ENCODE results near the gene LRIG2. TPM values are rescaled to one million over a fixed set of nuclear protein-coding genes. Genes with fewer than 3 reads are reported as not detected.

LRIG2 gene
- total RNA-seq, 2 donors from 2014 or later, result 21.2 to 23.0 TPM

DNA sequence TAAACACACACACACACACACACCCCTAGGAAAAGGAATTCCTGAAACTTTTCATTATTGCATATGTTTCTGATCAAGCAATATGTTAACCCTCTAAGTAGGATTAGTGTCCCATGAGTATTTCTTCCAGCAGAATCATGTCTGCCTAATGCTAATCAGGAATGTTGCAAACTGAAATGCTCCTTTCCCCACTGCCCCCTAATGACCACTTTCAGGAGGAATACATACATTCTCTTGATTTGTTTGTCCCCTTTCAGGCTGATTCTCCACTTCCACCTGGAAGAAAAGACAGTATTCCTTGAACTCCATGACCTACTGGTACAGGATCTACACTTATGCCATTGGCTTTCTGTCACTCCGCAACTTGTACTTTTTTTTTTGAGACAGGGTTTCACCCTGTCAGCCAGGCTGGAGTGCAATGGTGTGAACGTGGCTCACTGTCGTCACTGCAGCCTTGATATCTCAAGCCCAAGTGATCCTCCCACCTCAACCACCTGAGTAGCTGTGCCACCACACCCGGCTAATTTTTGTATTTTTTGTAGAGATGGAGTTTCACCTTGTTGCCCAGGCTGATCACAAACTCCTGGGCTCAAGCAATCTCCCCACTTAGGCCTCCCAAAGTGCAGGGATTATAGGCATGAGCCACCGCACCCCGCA is 56.7 kb downstream of the LRIG2 start:
- no peaks in the 10 kb centered on the region for H3K4me1 ChIP-seq (ENCODE audit: control insufficient read depth, insufficient read depth, low read length)
- Mint-ChIP-seq H3K36me3 (ENCODE audit: low read depth) (peaks cover 36% of the 10 kb centered on the region), H3K9me3 (no peaks in the 10 kb centered on the region), H3K27me3 (ENCODE audit: insufficient read depth) (no peaks in the 10 kb centered on the region), H3K4me3 (no peak overlapping the region), H3K27ac (peak overlapping the region; percentile 36), H3K4me1 (peaks cover 6% of the 10 kb centered on the region)
- no peak overlapping the region for H3K27ac ChIP-seq (ENCODE audit: low read depth, low read length)
- TF ChIP-seq, protein P1, sequence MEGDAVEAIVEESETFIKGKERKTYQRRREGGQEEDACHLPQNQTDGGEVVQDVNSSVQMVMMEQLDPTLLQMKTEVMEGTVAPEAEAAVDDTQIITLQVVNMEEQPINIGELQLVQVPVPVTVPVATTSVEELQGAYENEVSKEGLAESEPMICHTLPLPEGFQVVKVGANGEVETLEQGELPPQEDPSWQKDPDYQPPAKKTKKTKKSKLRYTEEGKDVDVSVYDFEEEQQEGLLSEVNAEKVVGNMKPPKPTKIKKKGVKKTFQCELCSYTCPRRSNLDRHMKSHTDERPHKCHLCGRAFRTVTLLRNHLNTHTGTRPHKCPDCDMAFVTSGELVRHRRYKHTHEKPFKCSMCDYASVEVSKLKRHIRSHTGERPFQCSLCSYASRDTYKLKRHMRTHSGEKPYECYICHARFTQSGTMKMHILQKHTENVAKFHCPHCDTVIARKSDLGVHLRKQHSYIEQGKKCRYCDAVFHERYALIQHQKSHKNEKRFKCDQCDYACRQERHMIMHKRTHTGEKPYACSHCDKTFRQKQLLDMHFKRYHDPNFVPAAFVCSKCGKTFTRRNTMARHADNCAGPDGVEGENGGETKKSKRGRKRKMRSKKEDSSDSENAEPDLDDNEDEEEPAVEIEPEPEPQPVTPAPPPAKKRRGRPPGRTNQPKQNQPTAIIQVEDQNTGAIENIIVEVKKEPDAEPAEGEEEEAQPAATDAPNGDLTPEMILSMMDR (conservative IDR thresholded peaks at IDR 0.05), result peak; percentile 54
- H3K4me3 ChIP-seq (ENCODE audit: low read length), result no peak overlapping the region
- H3K9me3 ChIP-seq (ENCODE audit: control insufficient read depth, low read length), result no peaks in the 10 kb centered on the region
- H3K27me3 ChIP-seq (ENCODE audit: control insufficient read depth, insufficient read depth, low read length, poor library complexity, severe bottlenecking), result no peaks in the 10 kb centered on the region
- no peak for DNase-seq
- peaks cover 33% of the 10 kb centered on the region for H3K36me3 ChIP-seq (ENCODE audit: control insufficient read depth, insufficient read depth, low read length)
- 90 to 98% methylated on average over 6 of the region's 6 CpGs for WGBS, 2 experiments (ENCODE audit: insufficient coverage in 1 of 2, insufficient read length in 1 of 2)
- H3K9ac ChIP-seq (ENCODE audit: extremely low read depth, low read length, poor library complexity, severe bottlenecking), result no peak overlapping the region

DNA sequence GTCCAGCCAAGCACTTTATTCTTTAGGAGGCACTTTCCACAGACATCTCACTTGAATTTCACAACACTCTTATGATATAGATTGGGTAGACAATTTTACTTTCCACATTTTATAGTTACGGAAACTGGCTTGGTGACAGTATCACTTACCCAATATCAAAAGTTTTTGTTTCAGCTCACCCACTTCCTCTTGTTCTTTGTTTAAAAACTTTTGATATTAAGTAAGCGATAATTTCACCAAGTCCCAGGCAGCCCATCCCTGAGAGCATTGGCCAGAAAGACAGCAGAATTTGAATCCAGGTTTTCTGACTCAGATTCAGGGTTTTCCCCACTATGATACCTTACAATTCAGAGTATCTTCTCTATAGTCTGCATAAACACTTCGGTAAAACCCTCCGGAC is 60.0 kb downstream of the LRIG2 start:
- Mint-ChIP-seq H3K36me3 (ENCODE audit: low read depth) (peaks cover 18% of the 10 kb centered on the region), H3K4me3 (no peak overlapping the region), H3K27ac (no peak overlapping the region), H3K9me3 (no peaks in the 10 kb centered on the region), H3K4me1 (peaks cover 6% of the 10 kb centered on the region), H3K27me3 (ENCODE audit: insufficient read depth) (no peaks in the 10 kb centered on the region)
- 83 to 97% methylated on average over 2 to 3 of the region's 4 CpGs for WGBS, 2 experiments (ENCODE audit: insufficient coverage in 1 of 2, insufficient read length in 1 of 2)
- Histone ChIP-seq H3K9me3 (ENCODE audit: control insufficient read depth, low read length) (no peaks in the 10 kb centered on the region), H3K9ac (ENCODE audit: extremely low read depth, low read length, poor library complexity, severe bottlenecking) (no peak overlapping the region), H3K36me3 (ENCODE audit: control insufficient read depth, insufficient read depth, low read length) (peaks cover 9% of the 10 kb centered on the region), H3K4me1 (ENCODE audit: control insufficient read depth, insufficient read depth, low read length) (no peaks in the 10 kb centered on the region), H3K27ac (ENCODE audit: low read depth, low read length) (no peak overlapping the region), H3K4me3 (ENCODE audit: low read length) (no peak overlapping the region), H3K27me3 (ENCODE audit: control insufficient read depth, insufficient read depth, low read length, poor library complexity, severe bottlenecking) (no peaks in the 10 kb centered on the region)
- TF ChIP-seq, protein P1 (conservative IDR thresholded peaks at IDR 0.05), result no peak
- no peak for DNase-seq

DNA sequence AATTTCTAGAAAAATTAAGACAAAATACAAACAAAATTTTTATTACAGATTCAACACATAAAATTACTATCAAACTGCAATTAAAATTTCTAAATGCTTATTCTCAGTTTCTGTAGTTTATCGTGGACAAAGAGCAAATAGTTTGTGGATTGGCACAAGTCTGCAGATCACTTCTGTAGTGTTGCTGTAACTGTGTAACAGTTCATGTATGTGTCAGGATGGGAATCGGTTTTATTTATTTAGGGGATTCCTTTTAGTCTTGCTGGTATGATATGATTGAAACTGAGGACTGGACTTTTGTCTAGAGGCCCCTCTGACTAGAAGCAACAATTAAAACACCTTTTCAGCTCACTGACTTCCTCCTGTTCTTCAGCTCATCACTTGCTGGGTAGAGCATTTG is 60.8 kb downstream of the LRIG2 start:
- Mint-ChIP-seq H3K4me1 (peaks cover 6% of the 10 kb centered on the region), H3K4me3 (no peak overlapping the region), H3K9me3 (no peaks in the 10 kb centered on the region), H3K27ac (no peak overlapping the region), H3K36me3 (ENCODE audit: low read depth) (peaks cover 13% of the 10 kb centered on the region), H3K27me3 (ENCODE audit: insufficient read depth) (no peaks in the 10 kb centered on the region)
- no peak for DNase-seq
- Histone ChIP-seq H3K4me1 (ENCODE audit: control insufficient read depth, insufficient read depth, low read length) (no peaks in the 10 kb centered on the region), H3K9ac (ENCODE audit: extremely low read depth, low read length, poor library complexity, severe bottlenecking) (no peak overlapping the region), H3K36me3 (ENCODE audit: control insufficient read depth, insufficient read depth, low read length) (peaks cover 1% of the 10 kb centered on the region), H3K27ac (ENCODE audit: low read depth, low read length) (no peak overlapping the region), H3K4me3 (ENCODE audit: low read length) (no peak overlapping the region), H3K27me3 (ENCODE audit: control insufficient read depth, insufficient read depth, low read length, poor library complexity, severe bottlenecking) (no peaks in the 10 kb centered on the region), H3K9me3 (ENCODE audit: control insufficient read depth, low read length) (no peaks in the 10 kb centered on the region)
- TF ChIP-seq, protein P1 (conservative IDR thresholded peaks at IDR 0.05), result no peak
- WGBS, 2 experiments (ENCODE audit: insufficient coverage in 1 of 2, insufficient read length in 1 of 2), result 96 to 100% methylated on average over 2 of the region's 2 CpGs
